Stimulated activated CD4-positive, alpha-beta T cell treated with anti-CD3 and anti-CD28 coated beads, Interleukin-2, amount 100 ng/mL, for 4 hours (primary cell): ENCODE results near the gene THBS3.
"Not testable (repeated sequence)": the region's sequence is repeated elsewhere in the genome, so short reads cannot be mapped to it uniquely, and the experiment has no call there.

Experiments used
- DNase-seq: peaks from one replicate; pipeline ENCODE4 v3.0.0-alpha.2; 2020; ENCODE audit warnings: low read depth

Gene THBS3

GRCh38 chr1:155207806-155208540, at the start of gene THBS3:
TSS of gene THBS3 (minus strand) at chr1:155207897. CDS start at chr1:155207876, 21 bp downstream.
- DNase-seq = no peak

DNA sequence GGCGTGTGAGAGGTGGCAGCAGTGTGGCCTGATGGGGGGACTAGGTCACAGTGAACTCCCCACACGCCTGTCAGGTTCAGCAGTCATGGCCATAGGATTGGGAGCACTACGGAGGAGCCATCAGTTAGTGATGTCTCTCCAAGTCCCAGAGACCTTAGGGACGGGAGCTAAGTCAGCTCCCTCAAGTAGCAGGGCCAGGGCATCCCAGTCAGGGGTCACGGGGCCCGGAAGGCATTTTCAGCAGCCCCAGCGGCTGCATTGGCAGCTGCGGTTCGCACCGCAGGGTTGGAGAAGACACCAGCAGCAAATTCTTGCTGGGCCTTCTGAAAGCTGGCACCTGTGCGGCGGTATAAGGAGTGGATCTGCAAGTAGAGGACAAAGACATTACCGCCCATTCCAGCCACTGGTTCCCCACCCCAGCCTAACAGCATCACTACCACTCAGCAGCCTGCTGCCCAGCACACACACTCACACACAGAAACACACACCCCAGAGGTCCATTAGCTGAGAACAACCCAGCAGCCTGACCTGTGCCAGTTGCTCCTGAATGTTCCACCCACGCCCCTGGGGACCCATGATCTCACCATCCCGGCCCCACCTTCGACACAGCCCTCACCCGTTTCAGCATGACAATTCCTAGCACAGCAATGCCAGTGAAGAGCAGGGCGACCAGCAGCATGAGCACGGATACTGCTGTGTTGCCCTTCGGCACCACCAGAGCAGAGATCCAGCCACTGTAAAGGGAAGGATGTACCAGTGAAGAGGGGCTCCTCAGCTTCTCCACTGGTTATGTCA, 48.6 kb upstream of the THBS3 start:
- no peak for DNase-seq

- DNase-seq = peak; percentile 65
These were observed 47.7 kb upstream of the THBS3 start, which contains the start of gene ENTREP3 for GRCh38 chr1:155255243-155256007. TSS of gene ENTREP3 (minus strand) at chr1:155255483. CDS start at chr1:155254877, 606 bp downstream.

DNA sequence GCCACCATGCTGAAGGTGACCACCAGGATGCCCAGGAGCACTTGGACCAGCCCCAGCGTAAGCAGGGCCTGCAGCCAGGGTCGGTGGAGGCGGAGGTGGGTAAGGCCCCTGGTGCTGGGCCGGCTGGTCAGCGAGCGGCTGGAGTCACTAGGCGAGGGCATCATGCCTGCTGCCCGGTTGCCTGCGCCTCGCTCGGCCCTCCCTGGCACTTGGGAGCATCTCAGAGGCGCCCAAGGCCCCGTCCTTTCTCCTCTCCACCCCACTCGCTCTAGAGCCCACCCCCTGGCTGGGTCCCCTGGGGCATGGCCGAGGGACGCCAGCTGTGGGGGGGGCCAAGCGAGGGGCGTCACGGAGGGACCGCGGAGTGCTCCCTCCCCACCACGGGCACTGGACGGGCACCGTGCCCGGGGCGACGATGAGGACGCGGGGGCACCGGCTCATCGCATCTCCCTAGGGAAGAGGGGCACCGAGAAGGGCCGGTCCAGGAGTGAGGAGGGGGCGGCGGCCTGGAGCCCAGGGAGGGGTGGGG, 47.1 kb upstream of the THBS3 start:
- no peak for DNase-seq

DNA sequence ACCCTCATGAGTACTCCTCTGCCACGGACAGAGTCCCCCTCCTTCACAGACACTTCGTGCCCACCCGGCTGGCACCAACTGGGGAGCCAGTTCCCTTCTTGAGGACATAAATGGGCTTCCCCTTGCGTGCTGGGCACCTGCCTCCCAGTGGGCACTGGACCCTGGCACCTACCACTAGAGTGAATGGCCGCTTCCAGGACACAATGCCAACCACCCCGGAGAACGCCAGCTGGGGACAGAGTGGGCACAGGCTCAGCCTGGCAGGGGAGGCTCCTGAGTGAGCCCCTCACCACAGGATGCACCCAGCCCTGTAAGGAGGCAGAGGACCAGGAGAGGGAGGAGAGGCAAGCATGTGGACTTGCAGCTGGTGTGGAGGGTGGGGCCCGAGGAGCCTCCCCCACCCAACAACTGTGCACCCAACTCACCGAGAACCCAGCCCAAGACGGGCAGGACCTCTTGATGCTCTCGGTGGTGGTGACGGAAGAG, 46.6 kb upstream of the THBS3 start:
- no peak for DNase-seq

GRCh38 chr1:155253797-155254196, 46.1 kb upstream of the THBS3 start:
- no peak for DNase-seq

DNA sequence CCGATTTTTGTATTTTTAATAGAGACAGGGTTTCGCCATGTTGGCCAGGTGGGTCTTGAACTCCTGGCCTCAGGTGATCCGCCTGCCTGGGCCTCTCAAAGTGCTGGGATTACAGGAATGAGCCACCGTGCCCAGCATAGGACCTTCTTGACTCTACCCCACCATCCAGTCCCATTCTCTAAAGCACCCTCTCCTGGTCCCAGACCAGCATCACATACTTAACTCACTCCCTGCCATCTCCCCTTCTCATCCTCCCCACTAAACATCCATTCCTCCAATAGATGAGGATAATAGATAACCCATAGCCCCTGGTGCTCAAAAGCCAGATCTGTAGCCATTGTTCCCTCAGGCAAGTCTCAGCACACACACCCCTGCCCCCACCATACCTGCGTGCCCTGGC, 45.5 kb upstream of the THBS3 start:
- no peak for DNase-seq

GRCh38 chr1:155251566-155251965, 43.9 kb upstream of the THBS3 start:
- no peak for DNase-seq

DNA sequence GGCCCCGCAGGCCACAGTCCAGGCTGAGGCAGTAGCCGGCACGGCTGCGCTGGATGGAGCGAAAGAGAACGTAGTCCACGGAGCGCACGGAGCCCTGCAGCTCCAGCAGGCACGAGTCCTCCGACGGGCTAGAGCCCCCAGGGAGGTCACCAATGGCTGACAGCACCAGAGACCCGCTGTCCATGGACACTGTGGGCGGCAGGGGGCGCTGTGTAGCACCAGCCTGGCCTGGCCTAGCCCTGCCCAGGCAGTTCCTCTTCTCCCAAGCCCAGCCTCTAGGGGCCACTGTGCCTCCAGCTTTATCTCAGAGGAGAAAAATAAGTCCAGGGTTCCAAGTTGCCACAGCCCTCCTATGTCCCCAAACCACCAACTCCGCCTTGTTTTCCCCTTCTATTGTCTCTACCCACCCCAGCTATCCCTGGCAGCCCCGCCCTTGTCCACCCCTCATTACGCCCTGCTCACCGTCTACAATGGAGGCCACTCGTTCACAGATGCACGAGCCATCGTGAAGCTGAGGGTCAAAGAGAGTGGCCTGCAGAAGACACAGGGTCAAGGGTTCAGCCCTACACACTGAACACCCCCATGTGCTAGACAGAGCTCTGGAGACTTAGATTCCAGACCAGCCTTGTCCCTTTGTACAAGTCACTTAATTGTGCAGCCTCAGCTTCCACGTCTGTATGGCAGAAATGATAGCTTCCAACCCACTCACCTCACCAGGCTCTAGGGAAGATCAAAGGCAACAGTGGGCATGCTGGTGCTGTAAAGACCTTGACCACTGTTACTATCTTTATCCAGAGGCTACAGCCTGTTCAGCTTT, 43.1 kb upstream of the THBS3 start:
- DNase-seq = peak; percentile 92

GRCh38 chr1:155250246-155250632, 42.5 kb upstream of the THBS3 start:
- DNase-seq = no peak

DNA sequence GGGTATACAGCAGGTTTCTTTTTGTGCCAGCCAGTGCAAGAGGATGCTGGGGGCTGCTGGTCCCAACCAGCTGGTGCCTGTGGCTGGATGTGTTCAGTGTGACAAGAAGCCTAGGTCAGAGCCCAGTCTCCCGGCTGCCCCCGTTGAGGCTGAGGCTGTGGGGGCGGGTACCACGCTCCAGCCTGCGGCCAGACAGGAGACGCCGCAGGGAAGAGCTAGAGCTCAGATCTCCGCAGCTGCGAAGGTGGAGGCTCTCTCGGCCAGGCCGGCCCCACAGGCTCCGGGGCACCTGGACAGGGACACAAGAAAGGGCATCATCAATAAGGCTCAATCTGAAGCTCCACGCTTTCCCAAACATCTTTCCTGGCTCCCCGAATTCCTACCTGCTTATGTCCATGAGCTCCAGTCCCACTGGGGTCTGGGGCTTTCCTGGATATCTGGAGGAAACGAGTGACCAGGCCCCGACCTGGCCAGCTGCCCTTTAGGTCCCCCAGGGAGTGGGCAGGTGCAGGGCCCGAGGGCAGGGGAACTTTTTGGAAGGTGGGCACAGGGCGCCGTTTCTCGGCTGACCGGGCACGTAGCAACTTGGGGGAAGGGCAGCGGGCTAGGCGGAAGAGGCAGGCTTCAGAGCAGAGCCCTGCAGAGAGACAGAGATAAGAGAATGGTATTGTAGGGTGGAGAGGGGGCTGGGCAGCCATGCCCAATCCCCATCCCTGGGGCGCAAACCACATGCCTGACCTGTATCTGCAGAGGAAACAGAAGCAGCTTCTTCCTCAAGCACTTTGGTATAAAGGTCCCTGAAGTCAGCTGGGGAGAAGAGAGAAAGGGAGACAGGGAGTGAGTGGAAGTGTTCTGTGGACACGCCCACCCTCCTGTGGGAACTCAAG, 40.2 kb upstream of the THBS3 start:
- no peak for DNase-seq

DNA sequence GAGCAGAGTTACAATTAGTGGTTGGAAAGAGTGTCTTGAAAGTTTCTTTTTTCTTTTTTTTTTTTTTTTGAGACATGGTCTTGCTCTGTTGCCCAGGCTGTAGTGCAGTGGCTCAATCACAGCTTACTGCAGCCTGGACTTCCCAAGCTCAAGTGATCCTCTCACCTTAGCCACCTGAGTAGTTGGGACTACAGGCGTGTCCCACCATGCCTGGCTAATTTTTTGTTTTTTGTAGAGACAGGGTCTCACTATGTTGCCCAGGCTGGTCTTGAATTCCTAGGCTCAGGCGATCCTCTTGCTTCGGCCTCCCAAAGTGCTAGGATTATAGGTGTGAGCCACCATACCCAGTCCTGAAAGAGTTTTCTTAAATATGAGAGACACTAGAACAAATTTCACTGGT, 39.1 kb upstream of the THBS3 start:
- not testable (repeated sequence) for DNase-seq

DNA sequence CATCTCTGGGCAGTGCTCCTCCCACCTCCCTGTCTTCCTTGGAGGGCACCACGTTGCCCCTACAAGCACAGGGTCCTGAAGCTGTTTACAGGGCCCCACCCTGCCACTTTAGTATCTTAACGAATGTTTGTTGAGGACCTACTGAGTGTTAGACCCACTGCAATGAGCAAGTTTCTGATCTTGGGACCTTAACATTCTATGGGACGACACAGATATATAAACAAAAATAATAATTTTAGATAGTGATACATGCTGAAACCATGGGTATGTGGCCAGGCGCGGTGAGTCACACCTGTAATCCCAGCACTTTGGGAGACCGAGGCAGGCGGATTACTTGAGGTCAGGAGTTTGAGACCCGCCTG, 37.4 kb upstream of the THBS3 start:
- DNase-seq = no peak

DNA sequence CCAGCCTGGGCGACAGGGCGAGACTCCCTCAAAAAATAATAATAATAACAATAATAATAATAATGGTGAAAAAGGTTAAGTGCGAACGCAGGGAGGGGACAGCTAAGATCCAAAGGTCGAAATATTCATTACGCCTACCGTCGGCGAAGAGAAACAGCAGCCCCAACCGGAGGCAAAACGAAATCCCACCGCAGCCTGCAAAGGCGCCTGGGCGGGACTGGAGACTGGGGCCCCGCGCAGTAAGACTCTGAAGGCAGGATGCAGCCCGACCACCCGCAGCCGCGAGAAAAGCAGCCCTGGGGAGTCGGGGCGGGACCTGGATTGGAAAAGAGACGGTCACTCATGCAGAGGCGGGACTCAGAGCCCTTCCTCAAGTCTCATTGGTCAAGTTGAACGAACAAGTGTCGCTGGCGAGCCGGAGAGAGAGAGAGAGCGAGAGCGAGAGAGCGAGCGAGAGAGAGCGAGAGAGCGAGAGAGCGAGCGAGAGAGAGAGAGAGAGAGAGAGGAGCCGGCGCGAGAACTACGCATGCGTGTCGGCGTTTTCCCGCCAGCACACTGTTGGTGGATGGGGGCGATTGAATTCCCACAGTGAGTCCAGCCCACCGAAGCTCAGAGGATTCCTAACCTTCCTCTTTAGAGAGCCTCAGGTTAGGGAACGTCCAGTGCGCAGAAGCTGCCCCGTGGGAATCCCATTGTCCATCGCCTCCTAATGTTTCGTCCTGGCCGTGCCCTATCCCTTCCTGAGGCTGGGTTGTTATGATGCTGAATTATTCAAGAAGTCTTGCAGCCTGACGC, 36.9 kb upstream of the THBS3 start:
- peak; percentile 81 for DNase-seq

GRCh38 chr1:155242805-155243358, 35.2 kb upstream of the THBS3 start:
- DNase-seq = no peak

- no peak for DNase-seq
These were observed 34.2 kb upstream of the THBS3 start for GRCh38 chr1:155241841-155242264.

- DNase-seq = peak; percentile 53
These were observed 33.5 kb upstream of the THBS3 start for GRCh38 chr1:155241069-155241679.

GRCh38 chr1:155236451-155236850, 28.8 kb upstream of the THBS3 start:
- DNase-seq = no peak

- DNase-seq = not testable (repeated sequence)
These were observed 27.7 kb upstream of the THBS3 start for GRCh38 chr1:155235375-155235774.
